Liver (tissue), 9 donors: Measurements from ENCODE around the gene DNMBP. TPM values are rescaled to one million over a fixed set of nuclear protein-coding genes. Genes with fewer than 3 reads are reported as not detected.

ENCODE experiments used
- DNase-seq: peaks from one replicate; pipeline ENCODE4 v3.0.0-alpha.2; 2017; ENCODE audit warnings: low spot score
- H3K27ac ChIP-seq, 2 donors: one replicate each; pipeline ENCODE4 v1.7.0; 2013; ENCODE audit warnings: inconsistent platforms in 2 of 2, low read length in 2 of 2, control low read depth in 1 of 2, low read depth in 1 of 2, mild to moderate bottlenecking in 1 of 2
- H3K27me3 ChIP-seq, 4 donors: one replicate each; pipeline versions ENCODE4 v1.6.1 to v1.7.0; 2013; ENCODE audit warnings: low read length in 3 of 4, inconsistent platforms in 1 of 4, mild to moderate bottlenecking in 1 of 4, moderate library complexity in 1 of 4; ENCODE audit not compliant: control insufficient read depth in 4 of 4, insufficient read depth in 4 of 4
- H3K36me3 ChIP-seq, 4 donors: one replicate each; pipeline versions ENCODE4 v1.6.1 to v1.7.0; 2013; ENCODE audit warnings: low read length in 3 of 4, mild to moderate bottlenecking in 3 of 4, low read depth in 1 of 4, moderate library complexity in 1 of 4; ENCODE audit not compliant: control insufficient read depth in 4 of 4, insufficient read depth in 3 of 4
- H3K4me1 ChIP-seq, 4 donors: one replicate each; pipeline versions ENCODE4 v1.6.1 to v1.7.0; 2013; ENCODE audit warnings: low read length in 3 of 4, mild to moderate bottlenecking in 3 of 4, moderate library complexity in 1 of 4; ENCODE audit not compliant: control insufficient read depth in 4 of 4, insufficient read depth in 4 of 4
- H3K4me3 ChIP-seq, 3 donors: one replicate each; pipeline versions ENCODE4 v1.6.1 to v1.7.0; 2013; ENCODE audit warnings: low read length in 3 of 3, control low read depth in 1 of 3, low read depth in 1 of 3, mild to moderate bottlenecking in 1 of 3
- H3K9ac ChIP-seq, 2 donors: one replicate each; pipeline ENCODE4 v1.7.0; 2013; ENCODE audit warnings: low read length in 2 of 2, mild to moderate bottlenecking in 2 of 2, moderate library complexity in 2 of 2, control low read depth in 1 of 2, low read depth in 1 of 2
- H3K9me3 ChIP-seq, 4 donors: one replicate each; pipeline versions ENCODE4 v1.6.1 to v1.7.0; 2013; ENCODE audit warnings: low read length in 3 of 4; ENCODE audit not compliant: control insufficient read depth in 4 of 4
- ATF3 ChIP-seq: IDR thresholded peaks from 2 replicates; pipeline ENCODE4 v1.6.1; 2016; ENCODE audit warnings: antibody characterized with exemption
- CTCF ChIP-seq: fragments of 150-350 bp; IDR thresholded peaks from 2 replicates; pipeline ENCODE4 v1.5.1; 2017; ENCODE audit warnings: improper control_type of control experiment, low read depth, low read length; ENCODE audit not compliant: missing input control
- EGR1 ChIP-seq, 2 donors: IDR thresholded peaks; 2 replicates each; pipeline ENCODE4 v1.6.1; 2016 to 2018; ENCODE audit warnings: antibody characterized with exemption in 2 of 2, low read depth in 2 of 2
- FOXA1 ChIP-seq: IDR thresholded peaks from 2 replicates; pipeline ENCODE4 v1.6.1; 2016; ENCODE audit warnings: antibody characterized with exemption
- FOXA2 ChIP-seq: IDR thresholded peaks from 2 replicates; pipeline ENCODE4 v1.6.1; 2016; ENCODE audit warnings: antibody characterized with exemption
- GABPA ChIP-seq, 2 donors: IDR thresholded peaks in 1 of 2; conservative IDR thresholded peaks in 1 of 2; 2 replicates each; pipeline ENCODE4 v1.6.1; 2016; ENCODE audit warnings: antibody characterized with exemption in 2 of 2, mild to moderate bottlenecking in 1 of 2, moderate library complexity in 1 of 2
- HNF4A ChIP-seq, 2 donors: conservative IDR thresholded peaks; 2 replicates each; pipeline ENCODE4 v1.6.1; 2016; ENCODE audit warnings: antibody characterized with exemption in 2 of 2, mild to moderate bottlenecking in 2 of 2
- HNF4G ChIP-seq: IDR thresholded peaks from 2 replicates; pipeline ENCODE4 v1.6.1; 2016; ENCODE audit warnings: antibody characterized with exemption
- JUND ChIP-seq, 2 donors: IDR thresholded peaks; 2 replicates each; pipeline ENCODE4 v1.6.1; 2016; ENCODE audit warnings: antibody characterized with exemption in 2 of 2
- MAX ChIP-seq: IDR thresholded peaks from 2 replicates; pipeline ENCODE4 v1.6.1; 2016; ENCODE audit warnings: antibody characterized with exemption
- NR2F2 ChIP-seq: IDR thresholded peaks from 2 replicates; pipeline ENCODE4 v1.6.1; 2016; ENCODE audit warnings: antibody characterized with exemption
- RAD21 ChIP-seq, 2 donors: IDR thresholded peaks; 2 replicates each; pipeline ENCODE4 v1.6.1; 2016; ENCODE audit warnings: antibody characterized with exemption in 2 of 2, mild to moderate bottlenecking in 2 of 2
- REST ChIP-seq: IDR thresholded peaks from 2 replicates; pipeline ENCODE4 v1.6.1; 2016; ENCODE audit warnings: antibody characterized with exemption, mild to moderate bottlenecking
- RXRA ChIP-seq, 2 donors: IDR thresholded peaks; 2 replicates each; pipeline ENCODE4 v1.6.1; 2017 to 2018; ENCODE audit warnings: antibody characterized with exemption in 2 of 2, mild to moderate bottlenecking in 1 of 2
- SP1 ChIP-seq: IDR thresholded peaks from 2 replicates; pipeline ENCODE4 v1.6.1; 2018; ENCODE audit warnings: antibody characterized with exemption, mild to moderate bottlenecking
- TAF1 ChIP-seq: conservative IDR thresholded peaks from 2 replicates; pipeline ENCODE4 v1.6.1; 2016; ENCODE audit warnings: antibody characterized with exemption, mild to moderate bottlenecking
- YY1 ChIP-seq: IDR thresholded peaks from 2 replicates; pipeline ENCODE4 v1.6.1; 2016; ENCODE audit warnings: antibody characterized with exemption, mild to moderate bottlenecking
- ZBTB33 ChIP-seq: IDR thresholded peaks from 2 replicates; pipeline ENCODE4 v1.6.1; 2016; ENCODE audit warnings: antibody characterized with exemption
- whole genome bisulfite sequencing: extraction: QIAGEN DNeasy Blood & Tissue Kit; methylation state at CpG from one replicate; pipeline ENCODE4 v1.1.7; 2013; 5-methylcytosine and 5-hydroxymethylcytosine counted together
- polyA plus RNA-seq, 2 donors: library from polyadenylated mRNA; stranded (reverse) in 1 of 2; unstranded in 1 of 2; fragments of 200-250 nt in 1 of 2; fragments of >200 nt in 1 of 2; fragmentation: Nextera tagmentation in 1 of 2; extraction: Ambion mirVana in 1 of 2; gene quantifications; one replicate each; pipeline versions ENCODE4 v1.2.1 to v1.2.3, GENCODE V29; 2013 to 2015
- total RNA-seq, 2 donors: library from RNA; depleted of rRNA; stranded (reverse); fragments of >200 nt; gene quantifications; one replicate each; pipeline ENCODE4 v1.2.3, GENCODE V29; 2014
- donor health status: healthy.
- donor health status: healthy.
- donor health status: healthy.
- donor health status: healthy.
- donor health status: healthy.

Gene DNMBP
- total and polyA plus RNA-seq, 4 donors, result 3.8 to 12.6 (median 5.3) TPM

- TF ChIP-seq ZBTB33 (no peak), YY1 (no peak), RXRA (IDR thresholded peaks at IDR 0.05) (no peak), SP1 (no peak), ATF3 (no peak)
Observed at GRCh38 chr10:99912041-99912440, 97.7 kb downstream of the DNMBP start (continued).

GRCh38 chr10:99908512-99908911 lies 101.2 kb downstream of the DNMBP start:
- WGBS, result 86% methylated on average over 3 of the region's 3 CpGs
- TF ChIP-seq JUND (IDR thresholded peaks at IDR 0.05), result no peak
- no peak for TF ChIP-seq HNF4A (conservative IDR thresholded peaks at IDR 0.05)
- TF ChIP-seq GABPA (IDR thresholded peaks at IDR 0.05 in 1 of 2, conservative IDR thresholded peaks at IDR 0.05 in 1 of 2), result no peak
- no peak for TF ChIP-seq FOXA1
- no peak for TF ChIP-seq EGR1 (IDR thresholded peaks at IDR 0.05; ENCODE audit: low read depth in 2 of 2)
- no peak for TF ChIP-seq YY1
- TF ChIP-seq ZBTB33, result no peak
- no peak for TF ChIP-seq MAX
- no peak for TF ChIP-seq CTCF
- no peak for TF ChIP-seq FOXA2
- TF ChIP-seq TAF1, result no peak
- TF ChIP-seq NR2F2, result no peak
- no peak for TF ChIP-seq RAD21 (IDR thresholded peaks at IDR 0.05)
- TF ChIP-seq HNF4G, result no peak
- no peak for TF ChIP-seq RXRA (IDR thresholded peaks at IDR 0.05)
- TF ChIP-seq SP1, result no peak
- no peak for TF ChIP-seq REST
- TF ChIP-seq ATF3, result no peak
- Histone ChIP-seq H3K27me3 (no peaks in the 10 kb centered on the region), H3K4me1 (no peaks in the 10 kb centered on the region), H3K9me3 (no peaks in the 10 kb centered on the region), H3K36me3 (peaks cover 9 to 51% (median 43%) of the 10 kb centered on the region in 4 donors), H3K27ac (no peak overlapping the region), H3K9ac (no peak overlapping the region), H3K4me3 (no peak overlapping the region)
- DNase-seq, result no peak
